OCI-M1 (cell line): Measurements from ENCODE around the gene SMU1.
"Not testable (repeated sequence)": the region's sequence is repeated elsewhere in the genome, so short reads cannot be mapped to it uniquely, and the experiment has no call there.

ENCODE experiments used
- DNase-seq: peaks from one replicate; lab custom pipeline; 2025; lab: John Stamatoyannopoulos, UW

Gene SMU1

DNA sequence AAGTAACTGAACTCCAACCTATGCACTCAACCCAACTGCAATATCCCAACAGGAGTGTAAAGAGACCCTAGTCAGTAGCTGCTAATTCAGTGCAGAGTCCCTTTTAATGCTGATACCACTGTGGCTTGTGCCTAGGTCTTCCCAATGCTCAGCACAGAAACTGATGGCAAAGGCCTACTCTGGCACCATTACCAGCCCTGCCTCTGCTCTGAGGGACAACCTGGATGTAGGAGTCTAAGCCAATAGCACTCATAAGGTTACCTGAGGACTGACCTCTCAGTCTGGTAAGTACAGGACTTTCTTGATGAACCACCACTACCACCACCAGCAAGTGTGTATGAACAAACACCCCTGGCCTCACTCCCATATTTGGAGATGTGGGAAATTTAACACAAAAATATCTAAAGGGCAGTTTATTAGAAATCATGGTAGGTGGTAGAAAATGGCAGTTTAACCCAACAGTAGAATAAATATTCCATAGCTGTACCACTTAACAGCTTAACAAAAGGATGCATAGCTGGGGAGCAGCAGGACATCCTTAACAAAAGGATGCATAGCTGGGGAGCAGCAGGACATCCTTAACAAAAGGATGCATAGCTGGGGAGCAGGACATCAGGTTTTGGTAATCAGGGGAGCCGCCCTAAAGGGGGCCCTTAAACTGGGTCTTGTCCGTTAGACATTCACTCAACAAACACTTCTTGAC, 62.4 kb downstream of the SMU1 start:
- DNase-seq, result no peak

DNA sequence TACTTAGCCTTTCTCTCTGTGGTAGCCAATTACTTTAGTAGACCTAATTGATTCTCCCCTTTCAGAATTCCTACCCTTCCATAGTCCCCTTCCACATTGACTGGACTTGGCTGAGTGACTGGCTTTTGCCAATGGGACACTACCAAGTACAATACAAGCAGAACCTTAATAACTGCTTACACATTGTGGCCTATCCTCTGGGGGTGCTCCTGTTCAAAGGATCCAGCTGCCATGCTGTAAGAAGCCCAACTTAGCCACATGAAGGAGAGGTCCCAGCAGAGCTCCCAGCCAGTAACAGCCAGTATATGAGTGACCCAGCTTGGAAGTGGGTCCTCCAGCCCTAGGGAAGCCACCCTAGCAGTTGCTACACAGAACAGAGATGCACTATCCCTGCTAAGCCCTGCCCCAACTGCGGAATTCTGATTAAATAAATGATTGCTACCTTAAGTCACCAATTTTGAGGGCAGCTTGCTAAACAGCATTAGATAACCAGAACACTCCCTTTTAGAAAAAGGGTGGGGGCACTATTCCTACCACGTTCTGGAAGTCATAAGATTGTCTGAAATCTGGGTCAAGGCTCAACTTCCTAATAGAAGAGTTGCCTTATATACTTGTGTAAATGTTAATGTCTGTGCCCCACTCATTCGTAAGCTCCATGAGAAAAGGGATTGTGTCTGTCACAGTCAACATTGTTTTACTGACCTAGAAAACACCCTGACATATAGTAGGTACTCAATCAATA, 64.0 kb downstream of the SMU1 start:
- DNase-seq, result no peak

DNA sequence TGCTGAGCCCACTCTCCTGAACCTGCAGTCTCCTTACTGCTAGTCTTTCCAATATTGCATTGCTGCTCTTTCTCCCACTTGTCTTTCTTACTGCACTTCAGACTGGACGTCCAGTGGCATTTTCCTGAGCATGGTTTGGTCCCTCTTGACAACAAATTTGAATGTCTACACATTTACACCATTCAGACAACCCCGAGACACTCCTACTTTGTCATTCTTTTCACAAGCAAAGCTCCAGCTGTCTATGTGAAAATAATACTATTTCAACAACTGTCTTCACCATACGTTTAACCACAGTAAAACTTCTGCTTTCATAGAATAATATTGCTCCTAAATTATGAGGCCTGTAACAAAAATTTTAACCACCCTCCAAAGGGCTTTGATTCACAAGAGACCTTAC, 64.6 kb downstream of the SMU1 start:
- no peak for DNase-seq

DNA sequence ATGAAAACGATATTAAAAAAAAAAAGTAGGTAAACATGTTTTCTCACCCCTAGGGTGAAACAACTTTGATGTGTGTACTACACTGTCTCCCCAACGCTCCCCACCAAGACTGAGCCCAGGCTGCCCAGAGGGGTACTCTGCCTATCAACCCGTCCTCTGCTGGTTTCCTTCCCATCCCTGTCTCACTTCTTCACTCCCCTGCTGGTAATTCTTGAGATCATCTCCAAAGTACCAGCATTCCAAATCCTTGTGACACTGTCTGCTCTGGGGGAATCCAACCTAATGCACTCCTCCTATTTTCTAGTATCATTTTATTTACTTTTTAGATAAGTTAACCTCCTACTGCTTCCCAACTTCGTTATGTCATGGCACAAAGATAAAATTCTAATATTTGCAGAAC, 68.7 kb downstream of the SMU1 start:
- no peak for DNase-seq

DNA sequence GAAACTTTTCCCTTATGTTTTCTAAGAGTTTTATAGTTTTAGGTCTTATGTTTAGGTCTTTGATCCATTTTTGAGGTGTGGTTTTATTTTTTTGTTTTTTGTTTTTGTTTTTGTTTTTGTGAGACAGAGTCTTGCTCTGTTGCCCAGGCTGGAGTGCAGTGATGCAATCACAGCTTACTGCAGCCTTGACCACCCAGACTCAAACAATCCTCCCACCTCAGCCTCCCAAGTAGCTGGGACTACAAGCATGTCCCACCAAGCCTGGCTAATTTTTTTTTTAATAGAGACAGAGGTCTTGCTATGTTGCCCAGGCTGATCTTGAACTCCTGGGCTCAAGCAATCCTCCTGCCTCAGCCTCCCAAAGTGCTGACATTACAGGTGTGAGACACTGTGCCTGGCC, 71.1 kb downstream of the SMU1 start:
- not testable (repeated sequence) for DNase-seq

DNA sequence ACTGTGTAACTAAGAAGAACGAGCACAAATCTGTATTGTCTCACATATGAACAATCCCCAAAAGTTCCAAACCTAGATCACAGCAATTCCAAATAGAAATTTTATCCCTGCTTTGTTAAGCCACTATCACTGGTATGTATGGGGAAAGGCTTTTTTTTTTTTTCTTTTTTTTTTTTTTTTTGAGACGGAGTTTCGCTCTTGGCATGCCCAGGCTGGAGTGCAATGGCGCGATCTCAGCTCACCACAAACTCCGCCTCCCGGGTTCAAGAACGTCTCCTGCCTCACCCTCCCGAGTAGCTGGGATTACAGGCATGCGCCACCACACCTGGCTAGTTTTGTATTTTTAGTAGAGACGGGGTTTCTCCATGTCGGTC, 75.8 kb downstream of the SMU1 start:
- peak; percentile 46 for DNase-seq

DNA sequence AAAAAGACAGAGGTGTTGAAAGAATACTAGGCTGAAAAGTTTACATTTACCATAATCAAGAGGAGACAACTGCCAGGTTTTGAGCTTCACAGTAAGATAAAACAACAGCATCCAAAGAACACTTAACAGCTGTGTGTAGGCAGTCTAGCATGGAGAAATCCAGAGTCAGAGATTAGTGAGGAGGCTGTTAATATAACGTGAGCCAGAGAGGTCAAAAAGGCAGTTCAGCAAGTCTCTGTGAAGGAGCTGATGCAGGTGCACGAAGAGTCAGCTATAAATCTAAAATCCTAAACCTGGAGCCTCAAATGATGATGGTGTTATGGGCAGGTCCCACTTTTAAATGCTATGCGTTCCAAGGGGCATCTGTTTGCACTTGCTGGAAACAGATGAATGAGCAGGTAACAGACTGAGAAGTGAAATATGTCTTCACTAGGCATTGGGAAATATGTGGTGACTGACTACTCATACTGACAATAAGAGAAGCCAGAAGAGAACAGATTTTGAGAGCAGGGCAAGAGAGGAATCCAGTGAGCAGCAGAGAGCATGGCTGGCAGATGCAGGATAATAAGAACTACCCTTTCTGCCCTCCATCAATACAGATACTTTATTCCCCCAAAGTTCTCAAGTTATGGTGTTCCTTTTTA, 83.8 kb downstream of the SMU1 start:
- DNase-seq, result no peak

DNA sequence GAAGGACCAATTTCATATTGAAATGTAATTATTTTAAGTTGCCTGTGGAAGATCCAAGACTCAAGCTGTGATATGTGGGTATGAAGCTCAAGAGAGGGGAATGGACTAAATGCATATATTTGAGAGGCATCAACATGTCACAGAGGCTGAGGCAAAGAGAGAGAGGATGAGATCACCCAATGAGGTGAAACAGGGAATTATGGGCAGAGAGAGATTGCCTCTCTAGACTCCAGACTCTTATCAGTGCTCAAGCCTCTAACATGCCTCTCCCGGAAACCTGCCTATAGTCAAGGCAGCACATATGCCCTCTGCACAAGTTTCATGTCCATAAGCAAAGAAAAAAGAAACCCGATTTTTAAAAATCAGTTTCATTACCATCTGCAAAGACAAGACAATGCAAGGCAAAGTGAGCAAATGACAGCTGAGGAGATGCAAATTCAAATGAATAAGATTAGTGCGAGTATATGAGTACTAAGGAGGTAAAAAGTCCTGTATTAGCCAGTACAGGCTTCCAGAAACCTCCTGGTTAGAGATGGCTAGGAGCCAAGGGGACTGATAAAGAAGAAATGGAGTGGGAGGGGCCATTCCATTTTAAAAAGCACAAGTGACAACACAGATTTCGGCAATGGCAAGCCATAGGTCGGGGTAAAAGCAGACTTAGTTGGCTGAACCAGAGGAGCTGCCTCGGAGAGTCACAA, 84.4 kb downstream of the SMU1 start:
- peak; percentile 78 for DNase-seq
